ENCODE data around the gene LRRC34. TPM values are rescaled to one million over a fixed set of nuclear protein-coding genes. Genes with fewer than 3 reads are reported as not detected.

LRRC34 gene
- total and polyA plus RNA-seq, 2 donors (not counting 1 experiment from before 2014, with no cell fraction given) = 3.5 to 11.8 TPM

GRCh38 chr3:169836942-169837275 is 24.2 kb upstream of the LRRC34 start:
- H3K9me3 ChIP-seq (ENCODE audit: control extremely low read depth in 1 of 3, control insufficient read depth in 2 of 3, insufficient read depth in 1 of 3, low read length in 2 of 3) = peaks cover 0 to 1% (median 0%) of the 10 kb centered on the region in 3 donors
- peaks cover 47% of the 10 kb centered on the region for H3K4me1 Mint-ChIP-seq
- POLR2A ChIA-PET = no interaction called here
- H3K4me3 Mint-ChIP-seq = peak overlapping the region; percentile 21
- H3K4me2 ChIP-seq (replicated peaks; ENCODE audit: low read depth, low read length, poor library complexity, severe bottlenecking) = peak overlapping the region; percentile 41
- no peak overlapping the region for H3K4me3 ChIP-seq (ENCODE audit: control extremely low read depth in 1 of 5, extremely low read depth in 1 of 5, insufficient read depth in 1 of 5, low read depth in 2 of 5, low read length in 4 of 5)
- no peaks in the 10 kb centered on the region for H3K79me2 ChIP-seq (ENCODE audit: control insufficient read depth, insufficient read depth, low read length)
- H3K27ac Mint-ChIP-seq = peak overlapping the region; percentile 97
- intact Hi-C loops (cut with micrococcal nuclease) = loop anchor here (1.0 to 10.0 kb wide), 3 partner anchors 24 to 518 kb away; partner anchors contain the start of genes MECOM and SKIL
- ATAC-seq (ENCODE audit: low read depth) (no peak), DNase-seq (no peak)
- no peaks in the 10 kb centered on the region for H3K27me3 Mint-ChIP-seq
- no peak for TF ChIP-seq EZH2 (IDR thresholded peaks at IDR 0.05; ENCODE audit: borderline replicate concordance, insufficient read depth, low read depth, low read length, poor library complexity, severe bottlenecking)
- TF ChIP-seq, protein P1, sequence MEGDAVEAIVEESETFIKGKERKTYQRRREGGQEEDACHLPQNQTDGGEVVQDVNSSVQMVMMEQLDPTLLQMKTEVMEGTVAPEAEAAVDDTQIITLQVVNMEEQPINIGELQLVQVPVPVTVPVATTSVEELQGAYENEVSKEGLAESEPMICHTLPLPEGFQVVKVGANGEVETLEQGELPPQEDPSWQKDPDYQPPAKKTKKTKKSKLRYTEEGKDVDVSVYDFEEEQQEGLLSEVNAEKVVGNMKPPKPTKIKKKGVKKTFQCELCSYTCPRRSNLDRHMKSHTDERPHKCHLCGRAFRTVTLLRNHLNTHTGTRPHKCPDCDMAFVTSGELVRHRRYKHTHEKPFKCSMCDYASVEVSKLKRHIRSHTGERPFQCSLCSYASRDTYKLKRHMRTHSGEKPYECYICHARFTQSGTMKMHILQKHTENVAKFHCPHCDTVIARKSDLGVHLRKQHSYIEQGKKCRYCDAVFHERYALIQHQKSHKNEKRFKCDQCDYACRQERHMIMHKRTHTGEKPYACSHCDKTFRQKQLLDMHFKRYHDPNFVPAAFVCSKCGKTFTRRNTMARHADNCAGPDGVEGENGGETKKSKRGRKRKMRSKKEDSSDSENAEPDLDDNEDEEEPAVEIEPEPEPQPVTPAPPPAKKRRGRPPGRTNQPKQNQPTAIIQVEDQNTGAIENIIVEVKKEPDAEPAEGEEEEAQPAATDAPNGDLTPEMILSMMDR (IDR thresholded peaks at IDR 0.05) = no peak
- WGBS (ENCODE audit: insufficient coverage) = 100% methylated on average over 1 of the region's 3 CpGs
- H3K4me1 ChIP-seq (ENCODE audit: control insufficient read depth in 2 of 2, insufficient read depth in 2 of 2, low read length in 2 of 2) = peaks cover 37 to 39% of the 10 kb centered on the region in 2 donors
- H2AFZ ChIP-seq (ENCODE audit: insufficient read depth, low read depth, low read length, poor library complexity, severe bottlenecking) = peak overlapping the region; percentile 82
- H3K27ac ChIP-seq (ENCODE audit: low read length in 2 of 2) = peak overlapping the region; percentile 75 to 91
- H3K27me3 ChIP-seq (replicated peaks in 1 of 4; ENCODE audit: control extremely low read depth in 1 of 4, control insufficient read depth in 3 of 4, insufficient read depth in 4 of 4, low read length in 3 of 4) = no peaks in the 10 kb centered on the region
- CTCF ChIA-PET = interaction anchor here (0.6 to 1.5 kb wide), 4 partner anchors 22 to 487 kb away, joined by 3 to 4 read pairs (median 4); partner anchors contain the start of genes LRRC34 and LRRIQ4
- H4K20me1 ChIP-seq (ENCODE audit: control insufficient read depth, insufficient read depth, low read length, poor library complexity, severe bottlenecking) = no peaks in the 10 kb centered on the region
- H3K36me3 ChIP-seq (replicated peaks in 1 of 2; ENCODE audit: control extremely low read depth in 1 of 2, control insufficient read depth in 1 of 2, extremely low read depth in 1 of 2, insufficient read depth in 2 of 2, low read length in 1 of 2) = peaks cover 0 to 3% of the 10 kb centered on the region in 2 experiments
- H3K9ac ChIP-seq (ENCODE audit: low read length) = peak overlapping the region; percentile 47
- no peaks in the 10 kb centered on the region for H3K9me3 Mint-ChIP-seq (ENCODE audit: insufficient read depth)

Measured in B cell (primary cell).